22Rv1 (cell line): ENCODE data around the gene LDB3.

Experiments
- H3K27ac ChIP-seq: fragments of 450-650 bp; 2 replicates; pipeline ENCODE4 v1.5.1; 2017
- ZFX ChIP-seq: fragments of 450-650 bp; IDR thresholded peaks from 2 replicates; pipeline ENCODE4 v1.6.1; 2017; ENCODE audit warnings: antibody characterized with exemption, borderline replicate concordance
- TF ChIP-seq, protein P1 (sequence below): fragments of 450-650 bp; IDR thresholded peaks from 2 replicates; pipeline ENCODE4 v1.5.1; 2017; ENCODE audit warnings: mild to moderate bottlenecking

The LDB3 gene

DNA sequence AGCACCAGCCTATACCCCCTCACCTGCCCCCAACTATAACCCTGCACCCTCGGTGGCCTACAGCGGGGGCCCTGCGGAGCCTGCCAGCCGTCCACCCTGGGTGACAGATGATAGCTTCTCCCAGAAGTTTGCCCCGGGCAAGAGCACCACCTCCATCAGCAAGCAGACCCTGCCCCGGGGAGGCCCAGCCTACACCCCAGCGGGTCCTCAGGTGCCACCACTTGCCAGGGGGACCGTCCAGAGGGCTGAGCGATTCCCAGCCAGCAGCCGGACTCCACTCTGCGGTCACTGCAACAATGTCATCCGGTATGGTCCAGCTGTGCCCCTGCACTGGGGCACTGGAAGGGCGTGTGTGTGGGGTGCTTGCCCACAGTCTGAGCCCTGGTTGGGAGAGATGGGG is 48.2 kb downstream of the LDB3 start:
- no peak overlapping the region for H3K27ac ChIP-seq
- no peak for TF ChIP-seq ZFX
- TF ChIP-seq, protein P1, sequence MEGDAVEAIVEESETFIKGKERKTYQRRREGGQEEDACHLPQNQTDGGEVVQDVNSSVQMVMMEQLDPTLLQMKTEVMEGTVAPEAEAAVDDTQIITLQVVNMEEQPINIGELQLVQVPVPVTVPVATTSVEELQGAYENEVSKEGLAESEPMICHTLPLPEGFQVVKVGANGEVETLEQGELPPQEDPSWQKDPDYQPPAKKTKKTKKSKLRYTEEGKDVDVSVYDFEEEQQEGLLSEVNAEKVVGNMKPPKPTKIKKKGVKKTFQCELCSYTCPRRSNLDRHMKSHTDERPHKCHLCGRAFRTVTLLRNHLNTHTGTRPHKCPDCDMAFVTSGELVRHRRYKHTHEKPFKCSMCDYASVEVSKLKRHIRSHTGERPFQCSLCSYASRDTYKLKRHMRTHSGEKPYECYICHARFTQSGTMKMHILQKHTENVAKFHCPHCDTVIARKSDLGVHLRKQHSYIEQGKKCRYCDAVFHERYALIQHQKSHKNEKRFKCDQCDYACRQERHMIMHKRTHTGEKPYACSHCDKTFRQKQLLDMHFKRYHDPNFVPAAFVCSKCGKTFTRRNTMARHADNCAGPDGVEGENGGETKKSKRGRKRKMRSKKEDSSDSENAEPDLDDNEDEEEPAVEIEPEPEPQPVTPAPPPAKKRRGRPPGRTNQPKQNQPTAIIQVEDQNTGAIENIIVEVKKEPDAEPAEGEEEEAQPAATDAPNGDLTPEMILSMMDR = no peak

DNA sequence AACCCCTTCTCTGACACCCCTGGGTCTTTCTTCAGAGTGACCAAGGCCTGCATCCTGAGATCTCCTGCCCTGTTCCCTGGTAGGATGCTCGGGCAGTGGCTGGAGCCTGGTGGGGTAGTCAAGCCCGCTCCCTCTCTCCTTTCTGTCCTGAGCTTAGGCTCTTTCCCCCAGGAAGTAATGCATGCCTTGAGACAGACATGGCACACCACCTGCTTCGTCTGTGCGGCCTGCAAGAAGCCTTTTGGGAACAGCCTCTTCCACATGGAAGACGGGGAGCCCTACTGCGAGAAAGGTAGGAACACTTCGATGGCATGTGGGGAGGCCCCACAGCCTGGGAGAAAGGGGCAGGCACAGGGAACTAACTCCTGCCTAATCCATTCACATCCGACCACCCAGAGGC is 50.2 kb downstream of the LDB3 start:
- TF ChIP-seq ZFX = no peak
- TF ChIP-seq, protein P1 = no peak
- H3K27ac ChIP-seq = no peak overlapping the region

DNA sequence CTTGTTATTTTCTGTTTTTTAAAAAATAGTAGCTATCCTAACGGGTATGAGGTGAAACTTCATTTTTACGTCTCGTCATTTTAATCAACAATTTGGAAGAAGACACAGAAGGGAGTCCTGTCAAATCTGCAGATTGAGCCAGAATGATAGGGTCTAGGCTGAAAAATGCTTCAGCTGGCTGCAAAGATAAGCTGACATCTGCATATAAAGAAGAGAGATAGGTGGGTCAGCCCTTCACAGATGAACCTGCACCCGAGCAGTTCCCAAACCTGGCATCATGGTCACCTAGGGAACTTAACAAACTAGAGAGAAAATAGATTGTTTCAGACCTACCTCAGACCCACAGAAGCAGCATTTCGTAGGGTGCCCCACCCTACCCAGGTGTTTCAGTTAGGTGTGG is 52.9 kb downstream of the LDB3 start:
- H3K27ac ChIP-seq = no peak overlapping the region
- TF ChIP-seq, protein P1 = no peak
- no peak for TF ChIP-seq ZFX

DNA sequence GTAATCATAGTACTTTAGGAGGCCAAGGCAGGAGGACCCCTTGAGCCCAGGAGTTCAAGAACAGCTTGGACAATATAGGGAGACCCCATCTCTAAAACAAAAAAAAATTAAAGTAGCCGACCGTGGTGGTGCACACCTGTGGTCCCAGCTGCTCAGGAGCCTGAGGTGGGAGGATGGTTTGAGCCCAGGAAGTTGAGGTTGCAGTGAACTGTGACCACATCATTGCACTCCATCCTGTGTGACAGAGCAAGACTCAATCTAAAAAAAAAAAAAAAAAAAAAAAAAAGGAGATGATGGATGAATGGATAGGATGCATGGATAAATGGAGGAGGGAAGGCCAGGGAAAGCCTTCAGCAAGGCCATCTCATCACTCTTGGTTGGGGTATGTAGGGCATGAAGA is 54.7 kb downstream of the LDB3 start:
- TF ChIP-seq, protein P1 = no peak
- no peak for TF ChIP-seq ZFX

DNA sequence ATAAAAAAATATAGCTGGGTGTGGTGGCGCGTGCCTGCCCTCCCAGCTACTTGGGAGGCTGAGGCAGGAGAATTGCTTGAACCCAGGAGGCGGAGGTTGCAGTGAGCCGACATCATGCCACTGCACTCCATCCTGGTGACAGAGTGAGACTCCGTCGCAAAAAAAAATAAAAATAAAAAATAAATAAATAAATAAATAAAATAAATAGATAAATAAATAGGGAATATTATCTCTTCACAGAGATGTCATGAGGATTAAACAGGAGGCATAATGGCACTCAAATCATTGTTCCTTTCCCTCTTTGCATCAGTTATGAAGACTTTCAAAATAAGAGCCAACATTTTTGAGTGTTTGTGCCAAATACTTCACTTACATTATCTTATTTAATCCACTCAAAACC is 56.1 kb downstream of the LDB3 start:
- no peak for TF ChIP-seq ZFX
- TF ChIP-seq, protein P1 = no peak
- H3K27ac ChIP-seq = no peak overlapping the region

More for the DNA sequence above, 54.7 kb downstream of the LDB3 start:
- H3K27ac ChIP-seq = no peak overlapping the region

DNA sequence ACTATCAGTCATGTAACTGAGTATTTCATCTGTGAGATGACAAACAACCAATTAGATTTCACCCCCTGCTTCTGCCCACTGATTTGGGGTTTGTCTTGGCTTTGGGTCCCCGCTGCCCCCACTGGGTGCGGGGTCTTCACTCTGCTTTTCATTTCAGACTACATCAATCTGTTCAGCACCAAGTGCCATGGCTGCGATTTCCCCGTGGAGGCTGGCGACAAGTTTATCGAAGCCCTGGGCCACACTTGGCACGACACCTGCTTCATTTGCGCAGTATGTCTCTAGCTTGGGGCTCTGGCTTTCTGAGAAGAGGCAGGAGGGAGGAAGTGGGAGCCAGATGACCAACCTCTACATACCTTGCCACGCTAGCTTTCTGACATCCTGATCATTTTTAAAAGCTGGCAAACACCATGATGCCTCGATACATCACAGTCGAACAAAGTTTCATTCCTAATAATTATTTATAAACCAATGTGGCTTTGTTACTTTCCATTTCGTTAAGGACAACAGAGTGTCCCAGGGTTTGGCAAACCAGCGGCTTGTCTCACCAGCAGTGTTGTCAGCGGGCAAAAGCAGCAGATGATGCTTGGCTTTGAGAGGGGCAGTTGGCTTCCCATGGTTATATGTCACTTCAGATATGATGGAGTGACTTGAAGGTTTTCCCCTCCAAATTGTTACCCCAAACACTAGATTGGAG is 57.8 kb downstream of the LDB3 start:
- no peak overlapping the region for H3K27ac ChIP-seq
- TF ChIP-seq, protein P1 = no peak
- no peak for TF ChIP-seq ZFX

DNA sequence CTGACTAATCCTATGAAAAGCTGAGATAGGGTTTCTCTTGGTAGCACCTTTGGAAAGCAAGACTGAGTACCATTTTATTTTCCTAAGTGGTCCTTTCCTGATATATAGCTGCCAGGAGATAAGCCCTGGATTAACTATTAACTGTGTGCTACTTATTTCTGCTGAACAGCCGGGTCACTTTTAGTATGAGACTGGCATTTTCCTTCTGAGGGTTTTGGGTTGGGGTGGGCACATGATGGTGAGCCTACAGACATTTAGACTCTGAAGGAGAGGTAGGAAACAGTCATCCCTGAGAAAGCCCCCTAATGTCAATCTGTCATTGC is 58.3 kb downstream of the LDB3 start:
- TF ChIP-seq, protein P1 = no peak
- TF ChIP-seq ZFX = no peak
- H3K27ac ChIP-seq = no peak overlapping the region
